ENCODE results near the gene BECN2.
"Not testable (repeated sequence)": the region's sequence is repeated elsewhere in the genome, so short reads cannot be mapped to it uniquely, and the experiment has no call there.

BECN2 gene

GRCh38 chr1:241985787-241986186 lies 28.2 kb downstream of the BECN2 start:
- no peak for DNase-seq

GRCh38 chr1:241988389-241988930 lies 30.9 kb downstream of the BECN2 start:
- DNase-seq: not testable (repeated sequence)

GRCh38 chr1:241990040-241990439 lies 32.5 kb downstream of the BECN2 start:
- DNase-seq: no peak

GRCh38 chr1:241992734-241993133 lies 35.2 kb downstream of the BECN2 start:
- no peak for DNase-seq

DNA sequence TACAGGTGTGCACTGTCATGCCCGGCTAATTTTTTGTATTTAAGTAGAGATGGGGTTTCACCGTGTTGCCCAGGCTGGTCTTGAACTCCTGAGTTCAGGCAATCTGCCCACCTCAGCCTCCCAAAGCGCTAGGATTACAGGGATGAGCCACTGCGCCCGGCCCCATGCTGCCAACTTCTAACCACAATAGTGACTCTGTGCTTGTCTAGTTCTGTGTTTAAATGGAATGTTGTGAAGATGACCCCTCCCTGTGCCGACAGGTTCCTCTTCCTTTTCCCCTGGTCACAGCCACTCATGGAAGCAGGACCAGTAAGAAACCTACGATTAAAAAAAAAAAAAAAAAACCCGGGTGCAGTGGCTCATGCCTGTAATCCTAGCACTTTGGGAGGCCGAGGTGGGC lies 36.6 kb downstream of the BECN2 start:
- DNase-seq: no peak

GRCh38 chr1:241997401-241997998 lies 39.9 kb downstream of the BECN2 start:
- DNase-seq: no peak

DNA sequence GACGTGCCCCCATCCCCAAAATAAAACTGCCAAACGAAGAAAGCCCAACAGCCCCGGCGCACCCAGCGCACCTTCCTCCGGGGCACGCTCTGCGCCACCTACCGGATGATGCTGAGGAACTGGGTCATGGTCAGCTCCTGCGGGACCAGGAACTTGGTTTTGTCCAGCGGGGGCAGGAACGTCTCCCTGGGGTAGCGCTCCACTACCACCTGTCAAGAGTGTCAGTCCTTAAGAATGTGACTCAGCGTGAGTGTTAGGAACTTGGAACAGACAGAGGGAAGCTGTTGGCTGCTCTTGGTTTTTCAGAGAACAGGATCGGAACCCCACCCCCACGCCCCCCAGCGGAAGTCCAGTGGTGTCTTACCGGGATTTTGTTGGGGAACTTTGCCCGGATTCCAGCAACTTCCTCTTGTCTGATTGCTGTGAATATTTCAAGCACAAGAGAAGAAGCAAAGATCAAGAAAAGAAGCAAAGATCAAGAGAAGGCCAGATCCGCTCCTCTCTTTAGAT lies 40.9 kb downstream of the BECN2 start:
- DNase-seq: peak; percentile 19

- no peak for DNase-seq
Measured at GRCh38 chr1:241999026-241999425, 41.5 kb downstream of the BECN2 start, which contains the start of gene MAP1LC3C. Gene MAP1LC3C, minus strand, starts transcription at chr1:241999098. Its CDS starts 90 bp downstream, at chr1:241999008.

DNA sequence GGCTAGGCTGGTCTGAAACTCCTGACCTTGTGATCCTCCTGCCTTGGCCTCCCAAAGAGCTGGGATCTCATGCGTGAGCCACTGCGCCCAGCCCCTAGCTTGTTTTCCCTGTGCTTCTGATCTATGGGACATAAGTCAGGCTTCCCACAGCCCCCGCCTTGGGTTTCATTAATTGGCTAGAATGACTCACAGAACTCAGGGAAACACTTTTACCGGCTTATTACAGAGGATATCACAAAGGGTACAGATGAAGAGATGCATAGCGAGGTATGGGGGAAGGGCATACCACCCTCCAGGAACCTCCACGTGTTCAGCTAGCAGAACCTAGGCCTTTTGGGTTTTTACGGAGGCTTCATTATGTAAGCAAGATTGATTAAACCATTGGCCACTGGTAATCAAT lies 42.9 kb downstream of the BECN2 start:
- DNase-seq: no peak

DNA sequence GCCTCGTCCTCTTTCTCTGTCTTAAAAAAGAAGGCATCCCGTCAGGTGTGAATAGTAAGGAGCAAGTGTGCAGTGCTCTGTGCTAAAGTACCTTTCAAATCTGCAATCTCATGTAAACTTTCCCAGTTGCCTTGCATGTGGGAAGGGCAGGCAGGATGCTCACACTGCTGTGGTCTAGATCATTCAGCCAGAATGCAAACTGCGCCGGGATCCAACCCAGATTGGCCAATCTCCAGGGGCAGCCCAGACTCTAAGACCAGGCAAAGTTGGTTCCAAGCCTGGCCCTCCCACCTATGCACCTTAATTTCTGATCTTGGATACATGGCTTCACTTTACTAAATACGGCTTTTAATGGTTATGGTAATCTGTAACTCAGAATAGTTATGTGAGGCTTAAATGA lies 44.5 kb downstream of the BECN2 start:
- no peak for DNase-seq

DNA sequence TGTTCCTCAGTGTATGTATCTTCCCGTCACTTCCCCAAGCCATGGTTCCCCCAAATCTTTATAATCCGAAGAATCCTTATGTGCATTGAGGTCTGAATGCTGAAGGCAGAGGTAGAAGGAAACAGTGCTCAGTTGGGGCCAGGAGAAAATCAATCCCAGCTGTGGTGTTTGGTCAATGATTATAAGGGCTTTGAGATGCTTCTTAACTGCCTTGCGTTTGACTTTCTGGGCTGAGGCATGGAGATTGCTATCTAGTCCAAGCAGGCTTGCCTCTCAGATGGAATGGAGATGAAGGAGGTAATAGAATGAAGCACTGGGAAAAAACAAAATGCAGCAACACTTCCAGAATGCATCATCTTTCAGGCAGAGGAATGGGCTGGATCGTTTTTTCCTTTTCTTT lies 44.9 kb downstream of the BECN2 start:
- no peak for DNase-seq

- no peak for DNase-seq
Measured at GRCh38 chr1:242004751-242005495, 47.4 kb downstream of the BECN2 start.

GRCh38 chr1:242005866-242006535 lies 48.4 kb downstream of the BECN2 start:
- no peak for DNase-seq

GRCh38 chr1:242006976-242007375 lies 49.4 kb downstream of the BECN2 start:
- no peak for DNase-seq

All from activated T-cell treated with anti-CD3 and anti-CD28 coated beads for 4 hours (primary cell).